Tibial nerve (tissue), 4 donors: ENCODE data around the gene ARHGAP26.

ENCODE experiments used
- EP300 ChIP-seq, 2 donors: sonication (generic); formaldehyde crosslinking; IDR thresholded peaks; one replicate each; pipeline ENCODE4 v1.6.1; 2017; ENCODE audit warnings: antibody characterized with exemption in 2 of 2, mild to moderate bottlenecking in 1 of 2
- POLR2A ChIP-seq, 2 donors: fragments of 450-650 bp; IDR thresholded peaks; one replicate each; pipeline ENCODE4 v1.6.1; 2017; ENCODE audit warnings: antibody characterized with exemption in 2 of 2, mild to moderate bottlenecking in 2 of 2, moderate library complexity in 2 of 2
- TF ChIP-seq, protein P1 (sequence below), 5 experiments: fragments of 200-600 bp in 3 of 5; fragments of 450-650 bp in 2 of 5; sonication (generic) in 3 of 5; IDR thresholded peaks; one replicate each; pipeline ENCODE4 v1.5.1; 2016 to 2019; ENCODE audit warnings: antibody characterized with exemption in 5 of 5, mild to moderate bottlenecking in 3 of 5, moderate library complexity in 2 of 5

DNA sequence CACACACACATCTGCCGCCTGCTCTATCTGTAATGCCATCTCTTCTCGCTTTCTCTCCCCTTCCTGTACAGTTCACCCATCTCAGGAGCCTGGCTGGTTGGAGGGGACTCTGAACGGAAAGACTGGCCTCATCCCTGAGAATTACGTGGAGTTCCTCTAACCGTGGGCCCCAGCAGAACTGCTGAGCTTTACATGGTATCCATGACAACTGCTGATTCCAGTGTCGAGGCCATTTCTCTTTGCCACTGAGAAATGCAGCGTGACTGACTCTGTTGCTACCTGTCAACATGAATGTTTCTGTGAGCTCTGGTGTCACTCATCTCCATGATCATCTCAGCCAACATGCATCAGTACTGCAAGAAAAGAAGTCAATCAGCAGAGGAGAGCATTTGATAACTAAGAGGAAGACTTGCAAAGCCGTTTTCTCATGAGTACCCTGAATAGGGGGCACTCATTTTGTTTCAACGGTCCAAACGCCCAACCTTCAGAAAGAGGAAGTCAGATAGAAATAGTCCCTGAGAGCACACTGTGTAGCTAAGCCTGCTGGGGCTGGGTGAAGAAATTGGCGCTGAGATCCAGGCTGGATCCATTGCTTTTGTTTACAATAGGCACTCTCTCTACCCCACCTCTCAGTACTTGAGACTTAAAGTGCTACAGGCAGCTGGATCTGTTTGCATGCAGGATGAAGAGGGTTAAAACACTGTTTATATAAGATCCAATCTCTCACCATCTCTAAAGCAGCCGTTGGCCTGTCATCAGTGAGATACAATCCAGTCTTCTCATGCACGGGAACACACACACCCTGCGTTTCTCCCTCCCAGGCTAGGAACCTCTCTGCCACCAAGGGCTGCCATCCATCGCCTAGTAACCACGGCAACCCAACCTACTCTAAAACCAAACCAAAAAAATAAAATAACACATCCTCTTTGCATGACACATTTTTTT, 452.4 kb downstream of the ARHGAP26 start:
- TF ChIP-seq, protein P1, sequence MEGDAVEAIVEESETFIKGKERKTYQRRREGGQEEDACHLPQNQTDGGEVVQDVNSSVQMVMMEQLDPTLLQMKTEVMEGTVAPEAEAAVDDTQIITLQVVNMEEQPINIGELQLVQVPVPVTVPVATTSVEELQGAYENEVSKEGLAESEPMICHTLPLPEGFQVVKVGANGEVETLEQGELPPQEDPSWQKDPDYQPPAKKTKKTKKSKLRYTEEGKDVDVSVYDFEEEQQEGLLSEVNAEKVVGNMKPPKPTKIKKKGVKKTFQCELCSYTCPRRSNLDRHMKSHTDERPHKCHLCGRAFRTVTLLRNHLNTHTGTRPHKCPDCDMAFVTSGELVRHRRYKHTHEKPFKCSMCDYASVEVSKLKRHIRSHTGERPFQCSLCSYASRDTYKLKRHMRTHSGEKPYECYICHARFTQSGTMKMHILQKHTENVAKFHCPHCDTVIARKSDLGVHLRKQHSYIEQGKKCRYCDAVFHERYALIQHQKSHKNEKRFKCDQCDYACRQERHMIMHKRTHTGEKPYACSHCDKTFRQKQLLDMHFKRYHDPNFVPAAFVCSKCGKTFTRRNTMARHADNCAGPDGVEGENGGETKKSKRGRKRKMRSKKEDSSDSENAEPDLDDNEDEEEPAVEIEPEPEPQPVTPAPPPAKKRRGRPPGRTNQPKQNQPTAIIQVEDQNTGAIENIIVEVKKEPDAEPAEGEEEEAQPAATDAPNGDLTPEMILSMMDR (IDR thresholded peaks at IDR 0.05): no peak
- TF ChIP-seq POLR2A (IDR thresholded peaks at IDR 0.05) (no peak), EP300 (IDR thresholded peaks at IDR 0.05) (no peak)
